ENCODE data around the gene TRAFD1. TPM values are rescaled to one million over a fixed set of nuclear protein-coding genes. Genes with fewer than 3 reads are reported as not detected.

The TRAFD1 gene
- total and polyA plus RNA-seq, 9 donors, result 21.4 to 28.8 (median 23.6) TPM

DNA sequence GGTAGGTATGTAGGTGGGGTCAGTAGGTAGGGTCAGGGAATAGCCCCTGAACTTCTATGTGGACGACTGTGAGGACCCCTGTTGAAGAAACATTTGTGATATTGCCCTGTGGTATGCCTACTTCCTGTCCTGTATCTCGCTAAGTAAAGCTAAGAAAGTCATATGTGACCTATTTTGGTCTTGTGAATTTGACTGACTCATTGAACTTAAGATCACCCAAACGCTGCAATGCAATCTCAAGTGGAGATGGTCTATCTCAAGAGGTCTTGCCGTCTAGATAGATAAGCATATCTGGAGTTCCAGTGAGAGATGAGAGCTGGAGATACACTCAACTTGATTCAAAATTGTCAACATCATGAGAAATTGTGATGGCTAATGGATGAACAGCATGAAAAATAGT lies 73.8 kb downstream of the TRAFD1 start:
- DNase-seq, result no peak
- H3K4me1 ChIP-seq (ENCODE audit: control insufficient read depth, insufficient read depth, low read length), result no peaks in the 10 kb centered on the region
- no peaks in the 10 kb centered on the region for H3K27me3 ChIP-seq (ENCODE audit: control insufficient read depth, insufficient read depth, low read length)
- no peaks in the 10 kb centered on the region for H3K9me3 ChIP-seq (replicated peaks; ENCODE audit: control insufficient read depth, low read depth, low read length)
- H3K4me3 ChIP-seq (ENCODE audit: low read length), result no peak overlapping the region
- WGBS (ENCODE audit: insufficient coverage), result 78% methylated on average over 2 of the region's 4 CpGs
- peaks cover 66% of the 10 kb centered on the region for H3K36me3 ChIP-seq (ENCODE audit: control insufficient read depth, insufficient read depth, low read length)
- H3K27ac ChIP-seq (ENCODE audit: low read length), result no peak overlapping the region

Other genes with a start within 250 kb of the TRAFD1 start
- 14.4 TPM for gene TMEM116, start 112.4 kb upstream of the TRAFD1 start, total RNA-seq
- 10 to 100 TPM in 7 of 8 donors, 1 to 10 TPM in 1; 9.8 to 14.1 (median 11.8) TPM for gene TMEM116, start 112.4 kb upstream of the TRAFD1 start, polyA plus RNA-seq (ENCODE audit: insufficient read depth in 1 of 8, insufficient read length in 8 of 8, low replicate concordance in 1 of 8)
- gene ERP29, start 112.1 kb upstream of the TRAFD1 start, total RNA-seq, result 55.3 TPM
- gene ERP29, start 112.1 kb upstream of the TRAFD1 start, polyA plus RNA-seq (ENCODE audit: insufficient read depth in 1 of 8, insufficient read length in 8 of 8, low replicate concordance in 1 of 8), result 10 to 100 TPM; 70.3 to 89.5 (median 74.2) TPM
- gene NAA25, start 16.8 kb upstream of the TRAFD1 start, total RNA-seq, result 19.3 TPM
- 10 to 100 TPM; 16.2 to 27.9 (median 18.7) TPM for gene NAA25, start 16.8 kb upstream of the TRAFD1 start, polyA plus RNA-seq (ENCODE audit: insufficient read depth in 1 of 8, insufficient read length in 8 of 8, low replicate concordance in 1 of 8)

Data from muscle of leg (tissue), 11 donors.